ENCODE data around the gene NOL4L. TPM values are rescaled to one million over a fixed set of nuclear protein-coding genes. Genes with fewer than 3 reads are reported as not detected.

NOL4L gene
- total RNA-seq, 4 donors from 2014 or later: 5.9 to 20.5 (median 6.9) TPM

DNA sequence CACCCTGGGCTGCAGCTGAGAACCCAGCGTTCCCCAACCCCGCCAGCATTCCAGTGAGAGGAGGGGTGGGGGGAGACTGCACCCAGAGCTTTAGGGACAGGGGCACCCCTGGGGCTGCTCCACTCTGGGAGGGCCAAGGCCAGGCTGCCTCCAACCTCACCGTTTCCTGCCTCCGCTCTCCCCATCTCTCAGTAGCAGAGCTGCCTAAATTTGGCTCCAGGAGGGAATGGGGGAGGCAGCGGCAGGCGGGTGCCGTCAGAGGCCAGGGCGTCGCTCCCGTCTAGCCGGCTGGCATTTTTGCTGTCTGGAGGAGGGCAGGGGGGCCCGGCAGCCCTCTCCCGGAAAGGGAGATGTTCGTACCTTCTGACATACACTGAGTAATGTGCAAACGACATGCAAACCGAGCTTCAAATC lies 46.6 kb downstream of the NOL4L start:
- TF ChIP-seq, protein P1, sequence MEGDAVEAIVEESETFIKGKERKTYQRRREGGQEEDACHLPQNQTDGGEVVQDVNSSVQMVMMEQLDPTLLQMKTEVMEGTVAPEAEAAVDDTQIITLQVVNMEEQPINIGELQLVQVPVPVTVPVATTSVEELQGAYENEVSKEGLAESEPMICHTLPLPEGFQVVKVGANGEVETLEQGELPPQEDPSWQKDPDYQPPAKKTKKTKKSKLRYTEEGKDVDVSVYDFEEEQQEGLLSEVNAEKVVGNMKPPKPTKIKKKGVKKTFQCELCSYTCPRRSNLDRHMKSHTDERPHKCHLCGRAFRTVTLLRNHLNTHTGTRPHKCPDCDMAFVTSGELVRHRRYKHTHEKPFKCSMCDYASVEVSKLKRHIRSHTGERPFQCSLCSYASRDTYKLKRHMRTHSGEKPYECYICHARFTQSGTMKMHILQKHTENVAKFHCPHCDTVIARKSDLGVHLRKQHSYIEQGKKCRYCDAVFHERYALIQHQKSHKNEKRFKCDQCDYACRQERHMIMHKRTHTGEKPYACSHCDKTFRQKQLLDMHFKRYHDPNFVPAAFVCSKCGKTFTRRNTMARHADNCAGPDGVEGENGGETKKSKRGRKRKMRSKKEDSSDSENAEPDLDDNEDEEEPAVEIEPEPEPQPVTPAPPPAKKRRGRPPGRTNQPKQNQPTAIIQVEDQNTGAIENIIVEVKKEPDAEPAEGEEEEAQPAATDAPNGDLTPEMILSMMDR (IDR thresholded peaks at IDR 0.05; ENCODE audit: low read depth): no peak

DNA sequence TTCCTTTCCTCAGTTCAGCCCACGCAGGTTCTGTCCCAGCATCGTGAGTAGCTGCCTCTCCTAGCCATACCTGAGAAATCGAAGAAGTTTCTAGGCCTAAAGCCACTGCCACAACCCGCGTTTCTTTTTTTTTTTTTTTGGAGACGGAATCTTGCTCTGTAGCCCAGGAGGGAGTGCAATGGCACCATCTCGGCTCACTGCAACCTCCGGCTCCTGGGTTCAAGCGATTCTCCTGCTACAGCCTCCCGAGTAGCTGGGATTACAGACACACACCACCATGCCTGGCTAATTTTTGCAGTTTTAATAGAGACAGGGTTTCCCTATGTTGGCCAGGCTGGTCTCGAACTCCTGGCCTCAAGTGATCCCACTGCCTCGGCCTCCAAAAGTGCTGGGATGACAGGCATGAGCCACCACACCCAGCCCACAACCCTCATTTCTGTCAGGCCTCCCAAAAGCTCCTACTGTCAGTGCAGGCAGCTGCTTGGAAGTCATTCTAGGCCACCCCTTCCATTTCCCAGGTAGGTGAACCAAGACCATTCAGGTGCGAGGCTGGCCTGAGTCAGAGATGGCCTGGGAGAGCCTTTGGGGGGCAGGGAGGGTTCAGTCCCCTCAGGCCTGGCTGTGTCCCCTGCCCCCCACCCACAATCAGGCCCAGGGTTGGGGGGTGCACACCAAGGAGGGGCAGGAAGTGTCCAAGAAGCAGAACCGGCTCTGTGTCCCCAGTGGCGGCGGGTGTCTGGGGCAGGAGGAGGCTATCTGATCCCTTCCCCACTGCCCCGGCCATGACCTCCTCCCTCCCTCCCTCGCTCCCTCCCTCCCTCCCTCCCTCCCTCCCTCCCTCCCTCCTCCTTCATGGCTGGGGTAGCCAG lies 47.2 kb downstream of the NOL4L start:
- TF ChIP-seq, protein P1 (IDR thresholded peaks at IDR 0.05; ENCODE audit: low read depth): no peak

DNA sequence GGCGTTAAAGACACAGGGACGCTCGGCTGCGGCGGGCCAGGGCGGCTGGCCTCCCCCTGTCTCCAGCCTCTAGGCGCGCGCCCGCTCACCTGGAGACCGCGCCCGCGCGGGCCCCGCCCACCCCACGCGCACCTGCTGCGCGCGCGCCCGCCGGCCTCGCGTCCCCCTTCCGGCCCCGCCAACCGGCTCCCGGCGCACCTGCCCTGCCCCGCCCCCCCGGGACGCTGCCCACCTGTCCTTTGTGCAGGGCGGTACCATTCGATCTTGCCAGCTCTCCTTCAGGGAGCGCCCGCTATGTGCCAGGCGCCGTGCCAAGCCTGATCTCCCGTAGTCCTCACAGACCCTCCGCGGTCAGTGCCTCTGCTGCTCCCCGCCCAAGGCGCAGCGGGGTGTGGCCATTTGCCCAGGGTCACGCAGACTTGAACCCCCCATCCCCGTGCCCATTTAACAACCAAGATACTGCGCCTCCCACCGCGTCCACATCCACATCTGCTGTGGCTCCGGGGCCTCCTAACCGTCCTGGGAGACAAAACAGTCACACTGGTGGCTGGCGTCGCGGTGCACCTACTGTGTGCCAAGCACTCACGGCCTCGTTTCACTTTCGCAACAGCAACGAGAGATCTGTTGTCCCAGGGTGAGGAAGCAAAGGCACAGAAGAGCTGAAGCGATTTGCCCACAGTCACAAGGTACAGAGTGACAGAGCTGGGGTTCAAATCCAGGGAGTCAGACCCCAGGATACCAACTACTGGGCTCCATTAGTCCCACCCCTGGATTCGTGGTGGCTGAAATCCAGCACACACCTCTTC lies 48.1 kb downstream of the NOL4L start:
- TF ChIP-seq, protein P1 (IDR thresholded peaks at IDR 0.05; ENCODE audit: low read depth): no peak

DNA sequence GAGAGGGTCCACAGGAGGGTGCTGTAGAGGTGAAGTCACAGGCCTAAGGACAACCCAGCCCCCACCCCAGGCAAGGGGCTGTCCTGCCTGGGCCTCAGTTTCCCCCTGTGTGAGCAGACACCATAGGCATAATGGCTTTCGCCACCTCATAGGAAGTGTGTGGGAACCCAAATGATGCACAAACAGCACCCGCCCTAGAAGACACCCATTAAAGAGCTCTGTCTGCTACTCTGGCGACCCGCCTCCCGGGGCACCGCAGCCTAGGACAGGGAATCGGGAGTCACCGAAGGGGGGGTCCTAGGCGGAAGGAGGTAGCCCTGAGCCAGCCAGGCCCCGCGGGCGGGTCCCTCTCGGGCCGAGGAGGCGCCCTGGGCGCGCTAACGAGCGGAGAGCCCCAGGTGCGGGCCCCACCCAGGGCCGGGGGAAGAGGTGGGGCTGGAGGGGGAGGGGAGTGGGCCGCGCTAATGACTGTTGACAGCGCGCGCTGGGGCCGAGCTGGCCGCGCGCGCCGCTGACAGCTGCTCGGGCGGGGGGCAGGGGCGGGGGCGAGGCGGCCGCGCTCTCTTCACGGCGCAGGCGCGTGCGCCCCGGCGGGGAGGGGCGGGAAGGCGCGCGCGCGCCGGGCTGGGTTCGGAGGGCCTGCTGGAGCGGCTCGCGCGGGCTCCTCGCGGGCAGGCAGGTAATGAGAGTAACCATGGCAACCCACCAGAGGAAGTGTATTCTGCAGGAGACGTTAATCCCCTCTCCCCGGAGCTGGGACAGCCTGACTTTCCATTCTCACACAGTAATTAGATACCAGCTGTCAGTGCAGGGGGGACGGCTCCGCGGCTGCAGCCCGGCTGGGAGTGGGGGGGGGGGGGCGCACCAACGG lies 48.9 kb downstream of the NOL4L start:
- TF ChIP-seq, protein P1 (IDR thresholded peaks at IDR 0.05; ENCODE audit: low read depth): no peak

DNA sequence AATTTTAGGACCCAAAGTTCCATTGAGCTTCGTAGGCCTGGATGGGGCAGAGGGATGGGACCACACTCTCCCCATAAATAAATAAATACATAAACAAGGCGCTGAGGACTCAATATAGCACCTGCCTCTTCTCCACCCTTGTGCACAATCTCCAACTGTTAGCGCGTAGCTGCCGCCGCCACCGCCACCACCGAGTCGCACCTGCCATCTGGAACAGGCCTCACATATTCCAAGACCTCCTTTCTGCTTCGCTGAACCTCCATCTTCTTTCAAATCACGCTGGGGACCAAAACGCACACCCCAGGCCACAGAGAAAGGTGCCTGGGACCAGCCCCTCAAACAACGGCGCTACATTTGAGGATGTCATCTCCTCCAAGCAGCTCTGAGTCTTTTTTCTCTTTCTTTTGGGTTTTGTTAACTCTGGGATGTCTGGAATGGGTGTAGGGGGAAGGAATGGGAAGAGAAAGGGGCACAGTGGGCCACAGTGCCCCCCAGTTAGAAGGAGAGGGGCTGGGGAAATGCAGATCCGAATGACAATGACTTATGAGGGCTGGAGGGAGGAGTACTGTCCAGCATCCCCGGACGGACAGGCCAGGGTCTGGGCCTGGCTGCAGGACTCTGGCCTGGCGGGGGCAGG lies 49.7 kb downstream of the NOL4L start:
- TF ChIP-seq, protein P1 (IDR thresholded peaks at IDR 0.05; ENCODE audit: low read depth): no peak

DNA sequence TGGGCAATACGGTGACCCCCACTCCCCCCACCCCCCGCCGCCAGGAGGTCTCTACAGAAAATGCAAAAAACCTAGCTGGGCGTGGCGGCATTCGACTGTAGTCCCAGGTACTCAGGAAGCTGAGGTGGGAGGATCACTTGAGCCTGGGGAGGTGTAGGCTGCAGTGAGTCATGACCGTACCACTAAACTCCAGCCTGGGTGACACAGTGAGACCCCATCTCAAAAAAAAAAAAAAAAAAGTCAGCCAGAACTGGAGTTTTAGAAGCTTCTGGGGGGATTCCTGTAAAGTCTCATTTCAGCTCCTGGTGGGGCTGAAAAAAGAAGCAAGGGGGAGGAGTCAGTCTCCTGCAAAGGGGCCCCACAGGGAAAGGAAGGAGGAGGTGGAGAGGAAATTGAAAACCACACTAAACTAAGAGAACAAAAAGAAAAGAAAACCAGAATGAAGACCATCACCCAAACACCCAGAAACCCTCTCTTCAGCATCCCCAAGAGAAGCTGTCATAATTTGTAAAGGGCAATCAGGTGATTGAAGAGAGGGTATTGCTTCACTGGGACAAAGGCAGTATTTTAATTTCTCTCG lies 50.4 kb downstream of the NOL4L start:
- TF ChIP-seq, protein P1 (IDR thresholded peaks at IDR 0.05; ENCODE audit: low read depth): no peak
